Testis (tissue), 3 donors: ENCODE measurements around the gene MTSS2. TPM values are rescaled to one million over a fixed set of nuclear protein-coding genes. Genes with fewer than 3 reads are reported as not detected.
A peak's percentile ranks its signal among the peaks of the same experiment; 100 is the strongest.

Source experiments
- DNase-seq: peaks from one replicate; pipeline ENCODE4 v3.0.0-alpha.2; 2019
- H3K27ac ChIP-seq, 2 donors: fragments of 200-600 bp; sonication (generic); one replicate each; pipeline ENCODE4 v1.5.1; 2019
- H3K27me3 ChIP-seq: fragments of 200-600 bp; sonication (generic); one replicate; pipeline ENCODE4 v1.5.1; 2019
- H3K36me3 ChIP-seq: fragments of 200-600 bp; sonication (generic); one replicate; pipeline ENCODE4 v1.5.1; 2017; ENCODE audit warnings: low read depth; ENCODE audit errors: missing control alignments
- H3K4me1 ChIP-seq: fragments of 200-600 bp; sonication (generic); one replicate; pipeline ENCODE4 v1.5.1; 2019
- H3K4me3 ChIP-seq, 2 donors: fragments of 200-600 bp; sonication (generic); one replicate each; pipeline ENCODE4 v1.5.1; 2017 to 2019
- H3K9me3 ChIP-seq: fragments of 200-600 bp; sonication (generic); one replicate; pipeline ENCODE4 v1.5.1; 2017
- CTCF ChIP-seq, 3 experiments: fragments of 450-650 bp in 2 of 3; fragments of 200-600 bp in 1 of 3; sonication (generic) in 1 of 3; IDR thresholded peaks; one replicate each; pipeline ENCODE4 v1.5.1; 2016 to 2019; ENCODE audit warnings: antibody characterized with exemption in 3 of 3, mild to moderate bottlenecking in 2 of 3, moderate library complexity in 1 of 3
- POLR2A ChIP-seq: fragments of 450-650 bp; IDR thresholded peaks from one replicate; pipeline ENCODE4 v1.6.1; 2017; ENCODE audit warnings: antibody characterized with exemption, mild to moderate bottlenecking, moderate library complexity
- WGBS, 2 donors: methylation state at CpG; one replicate each; pipeline ENCODE4 v1.1.5; 2018; 5-methylcytosine and 5-hydroxymethylcytosine counted together
- intact Hi-C: fragments of 100-400 bp; cut with DNase I; formaldehyde crosslinking; loops from one replicate; pipeline ENCODE4 v1.15.1; 2023; ENCODE audit warnings: low total_unique reads
- polyA plus RNA-seq: library from polyadenylated mRNA; stranded (reverse); fragments of 350-450 nt; fragmentation: Illumina TruSeq; extraction: RNeasy Lipid Tissue Mini Kit (QIAGEN cat#74804); gene quantifications from one replicate; pipeline ENCODE4 v1.2.3, GENCODE V29; 2014; ENCODE audit warnings: low read depth, low replicate concordance; ENCODE audit not compliant: insufficient read depth
- total RNA-seq, 2 donors: library from RNA; depleted of rRNA; stranded (reverse); fragments of >200 nt; gene quantifications; one replicate each; pipeline ENCODE4 v1.2.3, GENCODE V29; 2016

Gene MTSS2
- total and polyA plus RNA-seq, 3 donors from 2014 or later, result 24.6 to 28.7 (median 25.6) TPM

GRCh38 chr16:70638814-70639792 lies 46.8 kb downstream of the MTSS2 start:
- no peak overlapping the region for H3K27ac ChIP-seq
- no peaks in the 10 kb centered on the region for H3K36me3 ChIP-seq
- intact Hi-C loops, result no loop called here
- no peak for TF ChIP-seq CTCF (IDR thresholded peaks at IDR 0.05)
- TF ChIP-seq POLR2A, result no peak
- no peaks in the 10 kb centered on the region for H3K27me3 ChIP-seq
- no peak overlapping the region for H3K4me3 ChIP-seq
- H3K4me1 ChIP-seq, result no peaks in the 10 kb centered on the region
- WGBS, 2 donors, result 65 to 79% methylated on average over 18 of the region's 18 CpGs
- H3K9me3 ChIP-seq, result no peaks in the 10 kb centered on the region
- peak; percentile 51 for DNase-seq

Other genes with a start within 250 kb of the MTSS2 start
- gene ST3GAL2, start 247.0 kb downstream of the MTSS2 start, total RNA-seq, result 10 to 100 TPM; 32.5 to 46.2 TPM
- 20.2 TPM for gene ST3GAL2, start 247.0 kb downstream of the MTSS2 start, polyA plus RNA-seq
- gene FCSK, start 231.5 kb downstream of the MTSS2 start, total RNA-seq, result 10 to 100 TPM; 26.4 to 36.3 TPM
- 12.4 TPM for gene FCSK, start 231.5 kb downstream of the MTSS2 start, polyA plus RNA-seq
- 10 to 100 TPM; 85.2 to 85.9 TPM for gene COG4, start 162.5 kb downstream of the MTSS2 start, total RNA-seq
- gene COG4, start 162.5 kb downstream of the MTSS2 start, polyA plus RNA-seq, result 65.9 TPM
- gene SF3B3, start 162.2 kb downstream of the MTSS2 start, total RNA-seq, result 100 to 1,000 TPM; 143 to 181 TPM
- gene SF3B3, start 162.2 kb downstream of the MTSS2 start, polyA plus RNA-seq, result 134 TPM
- gene IL34, start 39.5 kb downstream of the MTSS2 start, total RNA-seq, result 10 to 100 TPM in 1 of 2 donors, 1 to 10 TPM in 1; 5.4 to 11.9 TPM
- gene IL34, start 39.5 kb downstream of the MTSS2 start, polyA plus RNA-seq, result 7.9 TPM
- 10 to 100 TPM; 61.8 to 80.5 TPM for gene VAC14, start 115.1 kb upstream of the MTSS2 start, total RNA-seq
- gene VAC14, start 115.1 kb upstream of the MTSS2 start, polyA plus RNA-seq, result 41.0 TPM